Uterus (tissue), 4 donors: ENCODE measurements around the gene DENND1A. TPM values are rescaled to one million over a fixed set of nuclear protein-coding genes. Genes with fewer than 3 reads are reported as not detected.

Experiments
- DNase-seq, 2 donors: peaks; one replicate each; pipeline ENCODE4 v3.0.0-alpha.2; 2019 to 2020
- H3K27ac ChIP-seq, 2 donors: fragments of 200-600 bp; sonication (generic); 1 replicate in 1 of 2; 2 replicates in 1 of 2; pipeline ENCODE4 v1.5.1; 2016 to 2018
- H3K27me3 ChIP-seq, 2 donors: fragments of 200-600 bp; sonication (generic); one replicate each; pipeline ENCODE4 v1.5.1; 2018 to 2019; ENCODE audit warnings: control low read depth in 1 of 2
- H3K36me3 ChIP-seq, 2 donors: fragments of 200-600 bp; sonication (generic); one replicate each; pipeline ENCODE4 v1.5.1; 2019; ENCODE audit warnings: control low read depth in 1 of 2
- H3K4me1 ChIP-seq, 2 donors: fragments of 200-600 bp; sonication (generic); one replicate each; pipeline ENCODE4 v1.5.1; 2018 to 2019; ENCODE audit warnings: control low read depth in 1 of 2
- H3K4me3 ChIP-seq, 2 donors: fragments of 200-600 bp; sonication (generic); 1 replicate in 1 of 2; 2 replicates in 1 of 2; pipeline ENCODE4 v1.5.1; 2018 to 2019; ENCODE audit warnings: mild to moderate bottlenecking in 1 of 2
- H3K9me3 ChIP-seq, 2 donors: fragments of 200-600 bp; sonication (generic); one replicate each; pipeline ENCODE4 v1.5.1; 2019; ENCODE audit warnings: control low read depth in 1 of 2
- CTCF ChIP-seq, 4 experiments: fragments of 200-600 bp in 2 of 4; fragments of 450-650 bp in 2 of 4; sonication (generic) in 2 of 4; IDR thresholded peaks; one replicate each; pipeline ENCODE4 v1.5.1; 2016 to 2019; ENCODE audit warnings: antibody characterized with exemption in 4 of 4, mild to moderate bottlenecking in 2 of 4, moderate library complexity in 1 of 4
- POLR2A ChIP-seq, 2 donors: fragments of 450-650 bp; IDR thresholded peaks; one replicate each; pipeline ENCODE4 v1.6.1; 2016; ENCODE audit warnings: antibody characterized with exemption in 2 of 2, mild to moderate bottlenecking in 1 of 2, moderate library complexity in 1 of 2
- intact Hi-C: fragments of 100-400 bp; cut with DNase I; formaldehyde crosslinking; loops from one replicate; pipeline ENCODE4 v1.15.1; 2023; ENCODE audit warnings: low total_unique reads
- total RNA-seq, 4 donors: library from RNA; depleted of rRNA in 3 of 4; stranded (reverse); fragments of >200 nt in 3 of 4; gene quantifications; one replicate each; pipeline versions ENCODE4 v1.1.0 to v1.2.4, GENCODE V29; 2014 to 2023
- donor health status: DM: yes; HTN: yes; CAD: no.

Gene DENND1A
- total RNA-seq, 4 donors from 2014 or later = 10.8 to 34.5 (median 22.6) TPM

- no peaks in the 10 kb centered on the region for H3K4me1 ChIP-seq
- intact Hi-C loops = no loop called here
- TF ChIP-seq POLR2A (IDR thresholded peaks at IDR 0.05) (no peak), CTCF (IDR thresholded peaks at IDR 0.05) (no peak)
- no peaks in the 10 kb centered on the region for H3K27me3 ChIP-seq
- no peak overlapping the region for H3K4me3 ChIP-seq
- no peak for DNase-seq
- H3K36me3 ChIP-seq = no peaks in the 10 kb centered on the region
- H3K9me3 ChIP-seq = no peaks in the 10 kb centered on the region
- no peak overlapping the region for H3K27ac ChIP-seq
Observed at GRCh38 chr9:123453076-123453667, 476.8 kb downstream of the DENND1A start.

GRCh38 chr9:123450996-123451395 lies 478.9 kb downstream of the DENND1A start:
- Histone ChIP-seq H3K9me3 (no peaks in the 10 kb centered on the region), H3K36me3 (no peaks in the 10 kb centered on the region), H3K27me3 (no peaks in the 10 kb centered on the region), H3K4me1 (no peaks in the 10 kb centered on the region), H3K27ac (no peak overlapping the region), H3K4me3 (no peak overlapping the region)
- intact Hi-C loops = no loop called here
- no peak for DNase-seq
- TF ChIP-seq POLR2A (IDR thresholded peaks at IDR 0.05) = no peak
- TF ChIP-seq CTCF (IDR thresholded peaks at IDR 0.05) = no peak

GRCh38 chr9:123450098-123450770 lies 479.7 kb downstream of the DENND1A start:
- Histone ChIP-seq H3K27me3 (no peaks in the 10 kb centered on the region), H3K36me3 (no peaks in the 10 kb centered on the region), H3K9me3 (no peaks in the 10 kb centered on the region), H3K27ac (no peak overlapping the region), H3K4me1 (no peaks in the 10 kb centered on the region), H3K4me3 (no peak overlapping the region)
- DNase-seq = no peak
- intact Hi-C loops = no loop called here
- TF ChIP-seq POLR2A (IDR thresholded peaks at IDR 0.05) = no peak
- no peak for TF ChIP-seq CTCF (IDR thresholded peaks at IDR 0.05)

GRCh38 chr9:123447934-123448646 lies 481.8 kb downstream of the DENND1A start:
- Histone ChIP-seq H3K27ac (no peak overlapping the region), H3K9me3 (no peaks in the 10 kb centered on the region), H3K36me3 (no peaks in the 10 kb centered on the region), H3K4me1 (no peaks in the 10 kb centered on the region), H3K4me3 (no peak overlapping the region), H3K27me3 (no peaks in the 10 kb centered on the region)
- TF ChIP-seq POLR2A (IDR thresholded peaks at IDR 0.05) = no peak
- TF ChIP-seq CTCF (IDR thresholded peaks at IDR 0.05) = no peak
- no peak for DNase-seq
- intact Hi-C loops = no loop called here

GRCh38 chr9:123445981-123446610 lies 483.8 kb downstream of the DENND1A start:
- H3K4me3 ChIP-seq = no peak overlapping the region
- H3K36me3 ChIP-seq = no peaks in the 10 kb centered on the region
- intact Hi-C loops = no loop called here
- H3K4me1 ChIP-seq = no peaks in the 10 kb centered on the region
- no peaks in the 10 kb centered on the region for H3K27me3 ChIP-seq
- no peaks in the 10 kb centered on the region for H3K9me3 ChIP-seq
- TF ChIP-seq POLR2A (IDR thresholded peaks at IDR 0.05) (no peak), CTCF (IDR thresholded peaks at IDR 0.05) (no peak)
- no peak for DNase-seq
- no peak overlapping the region for H3K27ac ChIP-seq
